Heart left ventricle (tissue), 13 donors: Measurements from ENCODE around the gene TXLNA.

Experiments
- CTCF ChIP-seq, 12 donors: fragments of 200-600 bp; sonication (generic) in 4 of 12; IDR thresholded peaks; one replicate each; pipeline versions ENCODE4 v1.5.0 to v1.8.0; 2018 to 2022; ENCODE audit warnings: antibody characterized with exemption in 12 of 12, mild to moderate bottlenecking in 5 of 12
- POLR2A ChIP-seq, 2 donors: fragments of 450-650 bp; IDR thresholded peaks; one replicate each; pipeline ENCODE4 v1.6.1; 2017; ENCODE audit warnings: antibody characterized with exemption in 2 of 2, mild to moderate bottlenecking in 2 of 2, moderate library complexity in 2 of 2
- donor health status: ischemic (EF 13 %, LVEDD 7.1; RV severe dilation, severe dysfunction).
- donor health status: DM: no; HTN: yes; CAD: no.
- donor health status: DM: no; HTN: no; CAD: no.
- donor health status: ischemic (EF 25% LVEDD 6.9; RV normal size, moderate dysfunction).
- donor health status: ischemic (EF 25% LVEDD 5.7; RV mildly dilated, moderate dysfunction).
- donor health status: ischemic (EF 35%, LVEDD 5.7; RV mildly dilated, moderate dysfunction).
- donor health status: nonischemic (EF 11% LVEDD 7.7; RV severe dilation, severe dysfunction).
- donor health status: DM: yes; HTN: yes; CAD: no.
- donor health status: PGD.
- donor health status: ischemic (EF 29% LVEDD 5.4; RV normal size, mild dysfunction).
- donor health status: nonischemic (EF 23%, LVEDD 6.1; RV moderate dilation, normal function).

- TF ChIP-seq CTCF (IDR thresholded peaks at IDR 0.05), result no peak
- TF ChIP-seq POLR2A (IDR thresholded peaks at IDR 0.05), result no peak
Observed at GRCh38 chr1:32198237-32199042, 19.0 kb downstream of the TXLNA start.
